ENCODE results near the gene DCPS.

The DCPS gene

DNA sequence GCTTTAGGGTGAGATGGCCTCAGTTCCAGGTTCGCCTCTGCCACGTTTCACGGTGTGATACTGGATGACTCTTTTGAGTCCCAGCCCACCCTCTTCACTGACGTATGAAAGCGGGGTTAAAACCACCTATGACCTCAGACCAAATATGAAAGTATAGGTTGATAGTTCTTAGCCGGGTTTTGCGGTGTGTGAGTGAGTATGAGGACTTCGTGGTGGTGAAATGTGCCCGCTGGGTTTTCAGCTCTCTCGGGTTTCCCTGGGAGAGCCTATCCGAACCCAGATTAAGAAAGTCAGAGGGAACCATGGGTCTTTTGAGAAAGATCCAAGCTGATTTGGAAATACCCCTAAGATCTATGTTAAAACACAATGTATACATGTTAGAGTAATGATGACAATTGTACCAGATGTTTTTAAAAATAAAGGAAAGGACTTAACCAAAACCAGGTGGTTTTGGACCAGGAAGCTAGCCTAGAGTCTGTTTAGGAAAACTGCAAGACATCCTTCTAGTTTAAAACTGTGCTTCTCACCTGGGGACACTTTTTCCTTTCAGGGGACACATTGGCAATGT, 25.9 kb downstream of the DCPS start:
- in situ Hi-C loops (cut with MboI; ENCODE audit: low pct_unique_long_range_greater_than_20kb, low sequenced_read_pairs, unreplicated experiment): no loop called here
- DNase-seq (ENCODE audit: low spot score): no peak
- TF ChIP-seq CTCF (IDR thresholded peaks at IDR 0.05; ENCODE audit: extremely low read depth, insufficient read depth, missing control alignments): no peak

DNA sequence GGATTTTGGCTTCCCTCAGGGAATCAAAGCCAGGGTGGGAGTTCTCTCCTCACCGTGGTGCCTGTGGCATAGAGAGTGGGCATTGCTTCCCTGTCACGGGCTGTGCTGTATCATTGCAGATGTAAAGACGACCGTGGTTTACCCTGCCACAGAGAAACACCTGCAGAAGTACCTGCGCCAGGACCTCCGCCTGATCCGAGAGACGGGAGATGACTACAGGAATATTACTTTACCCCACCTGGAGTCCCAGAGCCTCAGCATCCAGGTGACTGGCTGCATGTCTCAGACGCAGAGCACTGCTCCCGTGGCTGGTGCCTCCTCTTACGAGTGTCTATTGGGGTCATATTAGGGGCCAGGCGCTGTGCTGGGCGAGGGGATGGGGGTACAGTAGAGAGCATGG, 27.4 kb downstream of the DCPS start:
- no peak for DNase-seq (ENCODE audit: low spot score)
- TF ChIP-seq CTCF (IDR thresholded peaks at IDR 0.05; ENCODE audit: extremely low read depth, insufficient read depth, missing control alignments): no peak
- in situ Hi-C loops (cut with MboI; ENCODE audit: low pct_unique_long_range_greater_than_20kb, low sequenced_read_pairs, unreplicated experiment): no loop called here

DNA sequence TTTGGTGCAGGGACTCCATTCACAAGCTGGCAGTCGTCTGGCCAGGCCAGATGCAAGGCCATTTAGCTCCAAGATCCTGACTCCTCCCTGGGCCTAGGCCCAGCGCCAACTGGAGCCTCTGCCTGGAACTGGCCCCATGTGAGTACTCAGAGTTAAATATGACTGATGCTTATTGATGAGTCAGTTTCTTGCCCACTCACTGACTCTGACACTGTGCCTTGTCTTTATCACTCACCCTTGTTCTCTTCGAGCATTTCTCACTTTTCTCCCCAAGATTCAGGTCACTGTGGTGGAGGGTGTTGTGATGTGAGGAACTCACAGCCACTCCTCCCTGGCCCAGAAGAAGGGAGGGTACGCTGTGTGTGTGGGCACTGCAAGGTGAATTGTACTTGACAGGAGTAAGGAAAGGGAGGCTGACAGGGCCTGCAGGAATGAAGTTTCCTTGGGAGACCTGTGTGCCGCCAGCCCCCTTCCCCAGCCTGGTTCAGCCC, 28.4 kb downstream of the DCPS start:
- no peak for DNase-seq (ENCODE audit: low spot score)
- no peak for TF ChIP-seq CTCF (IDR thresholded peaks at IDR 0.05; ENCODE audit: extremely low read depth, insufficient read depth, missing control alignments)
- in situ Hi-C loops (cut with MboI; ENCODE audit: low pct_unique_long_range_greater_than_20kb, low sequenced_read_pairs, unreplicated experiment): no loop called here

DNA sequence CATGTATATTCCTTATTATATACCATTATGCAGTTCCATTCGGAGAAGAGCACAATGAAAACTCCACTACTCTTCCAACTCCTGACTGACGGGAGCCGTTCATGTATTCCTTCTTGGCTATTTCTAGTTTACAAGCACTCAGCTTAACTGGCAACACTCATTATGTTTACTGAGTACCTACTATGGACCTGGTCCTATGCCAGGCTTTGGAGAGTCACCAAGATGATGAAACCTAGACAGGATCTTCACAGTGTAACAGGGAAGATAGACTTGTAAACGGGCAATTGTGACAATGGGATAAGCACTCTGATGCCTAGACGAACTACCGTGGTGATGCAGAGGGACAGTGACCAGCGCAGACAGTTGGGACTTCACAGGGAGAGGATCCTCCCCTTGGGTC, 29.3 kb downstream of the DCPS start:
- in situ Hi-C loops (cut with MboI; ENCODE audit: low pct_unique_long_range_greater_than_20kb, low sequenced_read_pairs, unreplicated experiment): no loop called here
- DNase-seq (ENCODE audit: low spot score): no peak
- TF ChIP-seq CTCF (IDR thresholded peaks at IDR 0.05; ENCODE audit: extremely low read depth, insufficient read depth, missing control alignments): no peak

GRCh38 chr11:126334659-126335462, 31.0 kb downstream of the DCPS start:
- no peak for TF ChIP-seq CTCF (IDR thresholded peaks at IDR 0.05; ENCODE audit: extremely low read depth, insufficient read depth, missing control alignments)
- no peak for DNase-seq (ENCODE audit: low spot score)
- in situ Hi-C loops (cut with MboI; ENCODE audit: low pct_unique_long_range_greater_than_20kb, low sequenced_read_pairs, unreplicated experiment): no loop called here

DNA sequence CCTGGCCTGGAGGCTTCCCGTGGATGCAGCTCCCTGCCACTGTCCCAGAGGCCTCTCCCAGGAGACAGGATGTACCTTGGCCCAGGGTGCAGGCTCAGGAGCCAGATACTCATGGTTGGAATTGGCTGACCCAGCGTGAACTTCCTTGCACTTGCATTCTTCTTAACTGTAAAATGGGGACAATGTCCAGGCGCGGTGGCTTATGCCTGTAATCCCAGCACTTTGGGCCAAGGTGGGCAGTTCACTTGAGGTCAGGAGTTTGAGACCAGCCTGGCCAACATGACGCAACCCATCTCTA, 31.6 kb downstream of the DCPS start:
- no peak for DNase-seq (ENCODE audit: low spot score)
- no peak for TF ChIP-seq CTCF (IDR thresholded peaks at IDR 0.05; ENCODE audit: extremely low read depth, insufficient read depth, missing control alignments)
- in situ Hi-C loops (cut with MboI; ENCODE audit: low pct_unique_long_range_greater_than_20kb, low sequenced_read_pairs, unreplicated experiment): no loop called here
